ENCODE results near the gene ZDHHC9.
A peak's percentile ranks its signal among the peaks of the same experiment; 100 is the strongest.

ZDHHC9 gene

DNA sequence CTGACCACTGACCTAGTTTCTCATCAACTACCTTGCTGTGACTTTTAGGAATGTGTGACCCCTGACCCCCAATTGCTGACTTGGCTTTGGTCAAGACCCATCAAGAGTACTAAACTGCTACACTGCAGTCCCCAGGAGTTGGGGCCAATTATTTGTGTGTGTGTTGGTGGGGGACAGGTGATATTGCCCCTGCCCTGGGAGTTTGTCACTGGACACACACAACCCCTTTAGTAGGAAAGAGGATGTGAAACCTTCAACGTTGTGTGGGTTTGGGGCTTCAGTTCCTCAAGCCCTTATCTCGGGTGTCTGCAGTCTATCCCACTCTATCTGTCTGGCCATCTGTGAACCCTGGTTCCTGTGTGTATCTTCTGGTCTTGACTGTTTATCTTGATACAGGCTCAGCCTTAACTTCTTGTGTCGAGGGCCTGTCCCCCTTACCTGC is 57.5 kb downstream of the ZDHHC9 start:
- no peak for DNase-seq (ENCODE audit: low read depth in 2 of 2)

DNA sequence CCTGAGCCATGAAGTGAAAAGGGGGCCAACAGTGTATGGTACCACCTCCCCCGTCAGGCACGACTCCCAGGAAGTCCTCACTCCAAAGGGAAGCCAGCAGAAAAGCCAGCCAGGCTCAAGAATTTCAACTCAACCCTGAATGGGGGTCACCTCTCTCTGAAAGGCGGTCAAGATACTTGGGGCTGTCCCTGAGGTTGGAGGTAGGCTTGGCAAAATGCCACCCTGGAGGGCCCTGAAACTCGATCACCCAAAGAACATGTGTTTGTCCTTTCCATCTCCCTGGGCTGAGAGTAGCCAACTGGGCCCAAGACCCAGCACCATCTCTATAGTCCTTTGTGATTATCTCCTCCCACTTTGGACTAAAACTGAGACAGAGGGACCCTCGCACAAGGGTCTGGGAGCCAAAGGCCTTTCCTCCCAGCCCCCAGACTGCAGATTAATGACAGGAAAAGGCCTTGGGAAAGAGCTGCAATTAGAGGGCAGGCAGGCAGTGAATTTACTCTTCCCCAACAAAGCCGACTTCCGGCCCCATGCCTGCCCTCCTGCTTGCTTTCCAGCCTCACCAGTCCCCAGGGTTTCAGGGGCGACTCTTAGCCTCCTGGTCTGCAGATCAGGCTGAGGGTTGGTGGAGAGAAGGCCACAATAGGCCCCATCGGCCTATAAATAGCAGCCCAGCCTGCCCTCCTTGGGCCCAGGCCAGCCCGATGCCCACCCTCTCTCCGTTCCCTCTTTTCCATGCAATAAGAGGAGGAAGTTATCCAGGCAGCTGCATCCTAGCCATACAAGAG is 58.3 kb downstream of the ZDHHC9 start:
- DNase-seq (ENCODE audit: low read depth in 2 of 2), result no peak

DNA sequence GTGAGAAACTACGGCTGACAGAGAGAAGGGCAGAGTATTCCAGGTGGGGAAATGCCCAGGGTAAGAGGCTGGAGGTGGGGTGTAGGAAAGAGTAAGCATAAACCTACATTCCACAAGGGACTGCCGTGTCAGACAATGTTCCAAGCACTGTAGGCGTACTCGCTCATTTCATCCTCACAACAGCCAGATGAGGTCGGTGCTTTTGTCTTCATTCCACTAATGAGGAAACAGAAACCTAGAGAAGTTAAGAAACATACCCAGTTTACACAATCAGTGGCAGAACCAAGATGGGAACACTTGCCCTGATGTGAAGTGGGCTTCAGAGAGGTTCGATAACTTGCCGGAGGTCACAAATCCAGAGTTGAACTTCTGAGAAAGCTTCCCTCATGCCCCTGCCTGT is 59.3 kb downstream of the ZDHHC9 start:
- no peak for DNase-seq (ENCODE audit: low read depth in 2 of 2)

DNA sequence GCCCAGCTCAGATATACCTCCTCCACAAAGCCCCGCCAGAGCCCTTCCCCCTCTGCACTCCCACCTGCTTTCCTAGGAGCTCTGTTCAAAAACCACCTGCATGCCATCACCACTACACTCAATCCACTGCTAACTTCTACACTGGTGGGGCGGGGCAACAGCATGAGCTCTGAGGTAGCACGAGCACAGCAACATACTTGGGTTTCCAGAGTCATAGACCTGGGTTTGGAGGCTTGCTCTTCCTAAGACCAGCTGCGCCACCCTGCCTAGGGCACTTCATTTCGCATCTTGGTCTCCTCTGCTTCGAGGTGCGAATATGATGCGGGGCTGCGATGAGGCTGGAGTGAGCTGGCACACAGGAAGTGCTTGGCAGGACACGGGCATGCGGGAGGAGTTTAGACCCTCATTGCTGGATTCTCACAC is 60.4 kb downstream of the ZDHHC9 start:
- DNase-seq (ENCODE audit: low read depth in 2 of 2), result no peak

DNA sequence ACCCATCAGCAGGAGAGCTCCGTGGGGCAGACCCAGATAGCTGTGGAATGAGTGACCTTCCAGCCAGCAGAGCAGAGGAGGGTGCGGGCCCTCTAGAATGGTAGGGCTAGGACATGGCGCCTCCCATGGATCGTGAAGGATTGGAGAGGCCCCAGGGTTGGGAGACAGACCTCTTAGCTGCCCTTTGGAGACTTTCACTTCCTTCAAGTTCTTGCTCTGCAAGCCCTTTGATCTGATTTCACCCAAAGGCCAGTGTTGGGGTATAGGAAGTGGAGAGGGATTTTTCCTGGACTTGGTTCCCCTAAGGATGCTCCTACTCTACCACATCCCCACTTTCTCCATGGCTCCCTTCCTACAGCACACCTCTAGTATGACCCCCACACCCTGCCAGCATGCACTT is 61.0 kb downstream of the ZDHHC9 start:
- DNase-seq (ENCODE audit: low read depth in 2 of 2), result no peak

DNA sequence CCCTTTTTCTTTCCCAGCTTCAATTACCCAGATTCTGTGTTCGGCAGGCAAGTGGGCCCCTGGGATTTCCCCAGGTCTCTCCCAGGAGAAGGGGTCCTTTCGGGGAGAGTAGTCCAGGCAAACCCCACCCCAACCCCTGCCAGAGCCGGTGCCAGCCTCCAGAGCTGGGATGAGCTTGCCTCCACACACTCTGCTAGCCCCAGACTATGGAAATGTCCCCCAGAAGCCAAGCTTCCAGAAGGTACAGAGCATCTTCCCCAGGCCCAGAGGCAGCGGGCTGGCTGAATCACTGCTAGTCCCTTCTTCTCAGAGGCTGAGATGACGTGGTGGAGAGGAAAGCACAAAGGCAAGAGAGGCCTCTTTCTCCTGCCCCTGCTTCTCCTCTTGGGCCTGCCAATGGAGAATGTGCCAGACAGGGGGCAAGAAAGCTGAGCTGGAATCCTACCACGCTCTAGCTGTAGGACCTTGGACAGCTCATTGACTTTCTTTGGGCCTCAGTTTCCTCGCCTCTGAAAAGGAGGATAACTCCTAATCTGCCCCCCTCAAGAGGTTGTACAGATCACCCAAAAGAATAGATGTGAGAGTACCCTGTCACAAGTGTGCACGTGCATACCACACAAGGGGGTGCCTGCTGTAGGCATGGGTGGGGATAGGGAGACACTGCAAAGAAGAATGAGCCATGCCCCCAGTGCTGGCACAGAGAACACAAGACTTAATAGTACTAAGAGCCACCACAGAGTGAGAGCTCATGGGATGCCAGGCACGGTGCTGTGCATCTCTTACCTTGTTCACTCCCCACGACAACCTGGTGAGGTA is 61.8 kb downstream of the ZDHHC9 start:
- DNase-seq (ENCODE audit: low read depth in 2 of 2), result no peak

DNA sequence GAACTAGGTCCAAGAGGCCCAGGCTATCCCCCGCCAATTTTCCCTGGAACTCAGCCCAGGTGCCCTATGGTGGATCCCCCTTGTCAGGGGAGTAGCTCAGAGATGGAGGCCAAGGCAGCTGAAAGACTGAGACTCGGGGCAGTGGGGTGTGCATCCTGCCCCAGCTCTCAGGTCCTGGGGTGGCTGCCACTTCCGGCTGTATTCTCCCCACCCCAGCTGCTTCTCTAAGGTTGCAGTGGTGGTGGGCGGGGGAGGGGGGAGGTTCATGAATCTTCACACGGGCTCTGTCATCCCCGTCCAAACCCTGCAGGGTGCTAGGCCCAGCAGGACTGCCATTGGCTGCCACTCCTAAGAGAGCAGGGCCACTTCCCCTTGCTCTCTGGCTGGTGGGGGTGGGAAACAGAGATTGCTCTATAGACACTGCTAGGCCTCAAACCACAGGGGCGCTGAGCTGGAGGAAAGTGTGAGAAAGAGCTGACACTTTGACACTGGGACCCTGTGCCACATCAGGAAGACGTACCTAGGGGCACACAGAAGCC is 62.5 kb downstream of the ZDHHC9 start:
- peak; percentile 61 to 76 for DNase-seq (ENCODE audit: low read depth in 2 of 2)

DNA sequence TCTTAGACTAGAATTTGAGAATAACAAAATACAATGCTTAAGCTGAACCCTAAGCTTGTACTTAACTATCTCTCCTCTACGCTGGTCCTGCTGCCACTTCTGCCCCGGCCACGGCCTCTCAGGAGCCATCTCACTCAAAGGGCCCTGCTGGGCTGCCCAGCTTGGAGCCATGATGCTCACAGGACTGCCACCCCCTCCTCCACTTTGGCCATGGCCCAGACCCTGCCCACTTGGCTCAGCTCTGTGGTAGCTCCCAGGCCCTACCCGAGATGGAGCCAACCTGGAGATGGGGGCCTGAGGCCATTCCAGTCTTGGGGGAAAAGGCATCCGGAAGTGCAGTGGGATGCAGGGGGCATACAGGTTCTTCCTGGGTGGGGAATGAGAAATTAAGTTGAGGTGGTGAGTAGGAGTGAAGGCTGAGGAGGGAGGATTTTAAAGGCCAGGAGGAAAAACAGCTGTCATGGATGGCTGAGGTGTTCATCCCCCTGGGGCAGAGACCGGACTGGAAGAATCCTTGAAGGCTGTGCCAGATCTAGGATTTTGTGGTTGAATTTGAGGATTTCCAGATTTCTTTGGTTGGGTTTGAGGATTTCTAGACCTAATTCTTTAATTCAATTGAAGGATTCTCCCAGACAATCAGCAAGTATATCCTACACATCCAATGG is 63.1 kb downstream of the ZDHHC9 start:
- no peak for DNase-seq (ENCODE audit: low read depth in 2 of 2)

DNA sequence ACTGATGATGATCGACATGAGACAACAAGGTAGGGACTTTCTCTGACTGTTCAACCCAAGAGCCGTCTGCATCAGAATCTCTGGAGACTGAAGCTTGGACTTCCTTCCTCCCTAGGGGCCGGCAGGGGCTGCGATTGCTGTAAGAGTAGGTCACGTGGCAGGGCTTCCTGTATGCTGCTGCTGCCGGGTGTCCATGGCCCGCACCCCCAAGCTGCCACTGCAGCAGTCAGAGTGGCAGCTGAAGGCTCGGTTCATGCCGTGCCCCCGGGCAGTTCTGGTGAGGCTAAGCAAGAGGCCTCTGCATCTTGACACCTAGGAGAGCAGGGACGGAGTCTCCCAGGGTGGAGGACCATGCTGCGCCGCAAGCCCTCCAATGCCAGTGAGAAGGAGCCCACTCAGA is 63.9 kb downstream of the ZDHHC9 start, which contains the start of gene SASH3:
TSS of gene SASH3 (plus strand) at position 203 of the 400 bp plus-strand sequence. CDS start at position 352, 149 bp downstream.
- no peak for DNase-seq (ENCODE audit: low read depth in 2 of 2)

DNA sequence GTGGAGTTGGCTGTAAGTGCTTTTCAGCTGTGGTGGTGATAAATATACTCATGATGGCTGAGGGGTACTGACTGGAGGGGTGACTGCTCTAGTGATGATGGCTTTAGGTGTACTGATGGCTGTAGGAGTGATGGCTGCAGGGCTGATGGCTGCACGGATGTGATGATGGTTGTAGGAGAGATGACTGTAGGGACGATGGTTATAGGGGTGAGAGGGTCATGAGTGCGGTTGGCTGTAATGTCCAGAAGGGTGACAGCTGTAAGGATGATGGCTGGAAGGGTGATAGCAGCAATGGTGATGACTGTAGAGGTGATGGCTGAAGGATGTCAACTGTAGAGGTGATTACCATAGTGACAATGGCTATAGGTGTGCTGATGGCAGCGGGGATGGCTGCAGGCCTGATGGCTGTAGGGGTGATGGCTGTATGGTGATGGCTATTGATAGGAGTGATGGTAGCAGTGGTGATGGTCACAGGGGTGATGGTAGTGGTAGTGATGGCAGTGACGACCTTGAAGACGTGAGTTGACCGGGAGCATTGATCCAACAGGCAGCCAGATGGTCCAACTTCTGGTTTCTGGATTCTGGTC is 64.5 kb downstream of the ZDHHC9 start:
- no peak for DNase-seq (ENCODE audit: low read depth in 2 of 2)

DNA sequence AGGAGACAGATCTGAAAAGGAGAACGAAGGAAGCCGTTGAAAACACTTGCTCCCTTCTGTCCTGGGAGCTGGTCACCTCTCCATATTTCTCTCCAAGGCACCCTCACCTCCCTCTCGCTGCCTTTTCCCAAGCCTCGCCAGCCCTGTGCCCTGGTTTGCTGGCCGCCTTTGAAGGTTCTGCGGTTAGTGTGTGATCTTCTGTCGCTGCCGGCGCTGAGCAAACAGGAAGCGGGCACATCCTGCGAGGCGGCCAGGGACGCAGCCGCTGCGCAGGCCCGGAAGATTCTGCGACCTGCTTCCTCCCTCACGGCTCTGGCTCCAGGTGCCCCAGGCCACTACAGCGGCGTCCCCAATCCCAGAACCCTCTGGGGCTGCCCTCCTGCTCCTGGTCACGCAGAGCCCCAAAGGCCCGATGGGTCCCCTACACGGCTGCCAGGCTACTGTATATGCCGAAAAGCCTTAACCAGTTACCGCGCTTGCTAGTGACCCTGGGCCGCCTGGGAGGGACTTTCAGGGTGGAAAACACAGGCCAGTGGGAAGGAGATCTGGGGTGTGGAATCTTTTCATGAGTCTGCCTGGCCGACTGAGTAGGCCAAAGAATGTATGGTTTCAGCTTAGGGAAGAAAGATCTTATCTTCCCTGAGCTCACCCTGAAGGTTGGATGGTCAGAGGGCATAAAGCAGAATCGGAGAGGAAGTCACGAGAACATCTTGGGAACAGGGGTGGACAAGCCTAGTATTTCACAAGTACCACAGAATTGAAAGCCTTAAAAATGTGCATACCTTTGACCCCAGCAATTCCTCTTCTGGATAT is 66.3 kb downstream of the ZDHHC9 start:
- peak; percentile 47 to 66 for DNase-seq (ENCODE audit: low read depth in 2 of 2)

DNA sequence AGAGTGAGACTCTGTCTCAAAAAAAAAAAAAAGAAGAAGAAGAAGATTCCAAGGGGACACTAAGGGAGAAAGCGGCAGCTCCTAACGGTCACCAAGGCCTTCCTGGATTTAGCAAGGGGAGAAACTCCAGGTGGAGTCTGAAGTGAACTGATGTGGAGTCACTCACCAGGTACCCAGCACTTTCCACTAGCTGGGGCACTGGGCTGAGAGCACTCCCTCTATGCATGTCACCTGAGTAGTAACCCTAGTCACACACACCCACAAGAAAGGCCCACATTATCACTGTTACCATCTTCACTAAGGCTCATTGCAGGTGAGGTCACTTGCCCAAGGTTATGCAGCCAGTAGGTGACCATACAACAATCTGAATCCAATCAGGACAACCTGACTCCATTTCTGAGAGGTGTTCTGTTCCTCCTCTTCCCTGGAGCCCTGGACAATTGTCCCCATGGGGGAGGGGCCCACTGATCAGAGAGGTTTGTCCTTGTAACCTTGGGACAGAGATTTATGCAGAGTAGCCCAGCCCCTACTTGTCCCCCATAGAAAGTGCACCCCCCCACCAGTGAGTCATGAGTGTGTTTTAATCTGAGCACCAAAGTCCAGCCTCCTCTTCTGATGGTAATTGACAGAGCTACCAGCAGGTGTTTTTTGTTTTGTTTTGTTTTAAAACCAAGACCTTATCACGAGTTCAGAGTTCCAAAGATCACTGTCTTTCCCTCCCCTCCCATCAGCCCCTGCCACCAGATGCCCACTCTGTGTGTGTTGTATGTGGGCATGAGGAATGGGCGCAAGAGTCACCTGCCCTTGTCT is 69.8 kb downstream of the ZDHHC9 start:
- DNase-seq (ENCODE audit: low read depth in 2 of 2), result no peak

DNA sequence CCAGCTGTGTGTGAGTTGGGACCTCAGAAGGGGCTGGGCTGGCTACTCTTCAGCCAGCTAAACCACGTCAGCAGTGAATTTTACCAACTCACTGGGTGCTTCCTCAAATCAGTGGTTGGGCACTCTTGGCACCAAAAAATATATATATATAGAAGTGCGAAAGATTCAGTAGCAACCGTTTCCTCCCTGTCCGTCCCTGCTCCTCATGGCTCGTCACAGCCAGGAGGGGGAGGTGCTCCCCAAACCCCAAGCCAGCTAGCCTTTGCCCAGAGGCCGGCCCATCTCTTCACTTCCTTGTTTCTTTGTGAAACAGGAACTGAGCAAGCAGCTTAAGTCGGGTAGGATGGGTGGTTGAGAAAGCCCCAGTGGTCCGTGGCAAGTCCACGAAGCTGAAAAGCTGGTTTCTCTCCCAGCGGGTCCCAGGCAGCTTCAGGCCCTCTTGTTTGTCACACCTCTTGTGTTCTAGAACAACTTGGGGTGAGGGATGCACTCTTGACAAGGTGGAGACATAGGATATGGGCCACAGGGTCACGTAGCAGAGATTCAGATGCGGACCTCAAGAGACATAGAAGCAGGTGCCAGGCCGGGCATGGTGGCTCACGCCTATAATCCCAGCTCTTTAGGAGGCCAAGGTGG is 70.8 kb downstream of the ZDHHC9 start:
- no peak for DNase-seq (ENCODE audit: low read depth in 2 of 2)

DNA sequence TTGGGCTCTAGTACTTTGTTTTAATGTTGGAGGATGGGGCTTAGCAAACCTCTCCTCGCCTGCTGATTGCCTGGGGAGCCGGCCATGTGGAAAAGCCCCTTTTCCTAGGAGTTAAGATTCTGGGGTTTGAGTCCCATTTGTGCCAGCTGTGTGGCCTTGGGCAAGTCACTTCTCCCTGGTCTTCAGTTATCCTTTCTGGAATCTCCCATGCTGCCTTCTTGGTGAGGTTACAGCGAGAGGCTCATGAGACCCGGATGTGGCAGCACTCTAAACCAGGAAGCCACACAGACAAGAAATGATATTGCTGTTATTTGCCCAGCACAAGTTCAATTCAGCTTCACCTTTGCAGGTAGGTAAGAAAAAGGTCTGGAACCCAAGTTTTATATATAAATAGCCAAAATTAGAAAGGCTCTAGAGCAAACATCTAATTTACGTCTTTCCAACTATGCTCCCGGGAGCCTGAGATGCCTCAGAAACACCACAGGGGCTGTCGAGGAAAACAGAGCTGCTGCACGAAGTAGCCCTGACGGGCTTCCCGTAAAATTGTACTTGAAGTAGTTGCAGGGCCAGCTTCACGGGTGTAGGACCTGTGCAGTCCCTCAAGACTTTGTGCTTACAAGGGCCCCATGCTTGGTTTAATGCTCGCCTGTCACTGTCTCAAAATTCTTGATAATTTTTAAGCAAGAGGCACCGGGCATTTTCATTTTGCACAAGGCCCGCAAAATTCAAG is 72.3 kb downstream of the ZDHHC9 start:
- DNase-seq (ENCODE audit: low read depth in 2 of 2), result no peak

DNA sequence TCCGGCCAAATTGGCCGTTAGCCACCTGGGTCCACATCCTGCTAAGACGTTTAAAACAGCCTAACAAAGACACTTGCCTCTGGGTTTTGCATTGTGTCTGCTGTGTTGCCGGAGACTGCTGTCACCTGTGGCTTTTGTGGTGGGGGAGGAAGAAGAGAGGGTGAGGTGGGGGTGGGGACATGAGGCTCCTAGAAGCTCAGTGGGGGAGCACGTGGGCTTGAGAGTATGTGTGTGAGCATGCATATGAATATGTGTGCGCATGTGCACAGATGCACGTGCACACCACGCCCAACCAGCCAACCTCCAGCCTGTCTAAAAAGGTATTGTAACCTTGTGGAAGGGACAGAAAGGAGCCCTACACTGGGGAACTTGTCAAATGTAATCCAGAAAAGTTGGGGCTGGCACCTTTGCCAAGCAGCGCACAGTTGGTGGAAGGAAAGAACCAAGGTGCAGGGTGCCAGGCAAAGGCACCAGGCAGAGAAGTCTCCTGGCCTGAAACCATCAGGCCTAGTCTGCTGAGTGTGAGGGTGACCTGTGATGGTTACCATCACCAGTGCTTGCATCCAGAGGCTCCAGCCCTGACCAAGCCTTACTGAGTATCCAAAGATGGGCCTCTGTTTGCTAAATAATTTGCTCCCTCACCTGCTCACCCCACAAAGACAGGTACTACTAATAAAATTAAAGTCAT is 74.1 kb downstream of the ZDHHC9 start:
- DNase-seq (ENCODE audit: low read depth in 2 of 2), result peak in 1 of 2 donors; percentile 51

DNA sequence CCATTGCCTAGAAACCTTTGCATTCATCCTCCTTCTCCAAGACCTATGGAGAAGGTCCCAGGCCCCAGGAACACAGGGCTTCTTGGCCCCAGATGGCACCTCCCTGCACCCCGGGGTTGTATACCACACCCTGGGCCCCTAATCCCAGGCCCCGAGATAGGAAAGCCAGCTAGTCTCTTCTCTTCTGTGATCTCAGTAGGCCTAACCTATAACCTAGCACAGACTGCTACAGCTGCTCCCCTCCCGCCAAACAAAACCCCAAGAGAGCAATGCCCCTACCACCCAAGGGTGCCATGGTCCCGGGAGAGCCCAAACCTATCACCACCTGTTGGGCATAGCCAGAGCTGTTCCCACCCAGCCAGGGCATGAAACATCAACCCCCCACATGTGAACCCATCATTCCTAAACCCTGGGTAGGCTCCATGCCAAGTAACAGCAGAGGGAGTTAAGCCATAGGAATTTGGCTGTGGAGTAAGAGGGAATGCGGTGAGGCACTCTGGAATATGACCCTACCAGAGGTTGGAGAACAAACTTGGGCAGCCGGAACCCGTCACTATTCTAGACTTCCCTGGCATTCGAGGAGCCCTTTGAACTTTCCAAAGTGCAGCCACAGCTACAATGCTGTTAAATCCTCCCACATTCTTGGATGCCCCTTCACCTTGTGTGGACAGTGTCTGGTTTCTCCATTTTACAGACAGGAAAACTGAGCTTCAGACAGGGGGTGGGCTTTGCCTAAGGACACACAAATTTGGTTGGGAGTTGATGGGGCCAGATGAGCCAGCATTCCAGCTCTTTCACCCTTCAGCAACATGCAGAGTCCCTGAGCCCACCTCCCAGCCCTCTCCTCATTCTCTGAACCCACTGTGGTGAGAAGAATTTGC is 74.9 kb downstream of the ZDHHC9 start:
- DNase-seq (ENCODE audit: low read depth in 2 of 2), result no peak

DNA sequence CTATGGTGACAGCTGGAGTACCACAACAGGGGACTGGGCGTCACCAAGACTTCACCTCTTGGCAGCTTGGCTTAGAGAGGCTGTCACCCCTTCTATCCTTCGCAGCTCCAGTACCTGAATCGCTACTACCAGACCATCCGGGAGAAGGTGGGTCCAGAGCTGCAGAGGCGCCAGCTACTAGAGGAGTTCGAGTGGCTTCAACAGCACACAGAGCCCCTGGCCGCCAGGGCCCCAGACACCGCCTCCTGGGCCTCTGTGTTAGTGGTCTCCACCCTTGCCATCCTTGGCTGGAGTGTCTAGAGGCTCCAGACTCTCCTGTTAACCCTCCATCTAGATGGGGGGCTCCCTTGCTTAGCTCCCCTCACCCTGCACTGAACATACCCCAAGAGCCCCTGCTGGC is 75.5 kb downstream of the ZDHHC9 start:
- no peak for DNase-seq (ENCODE audit: low read depth in 2 of 2)

All from stimulated activated CD4-positive, alpha-beta T cell treated with anti-CD3 and anti-CD28 coated beads, Interleukin-4, amount 100 ng/mL, for 48 hours (primary cell).